Fibroblast of lung (primary cell): Measurements from ENCODE around the gene GPD1. TPM values are rescaled to one million over a fixed set of nuclear protein-coding genes. Genes with fewer than 3 reads are reported as not detected.

ENCODE experiments used
- DNase-seq, 2 donors: peaks; one replicate each; pipeline versions ENCODE4 v3.0.0 to v3.0.0-alpha.2; 2010; ENCODE audit warnings: low read depth in 2 of 2
- H2AFZ ChIP-seq: 2 replicates; pipeline ENCODE4 v1.5.1; 2012; ENCODE audit warnings: low read length, control low read depth, inconsistent platforms
- H3K27ac ChIP-seq: 2 replicates; pipeline ENCODE4 v1.5.1; 2011; ENCODE audit warnings: low read length, control low read depth; ENCODE audit not compliant: insufficient read depth
- H3K27me3 ChIP-seq: 2 replicates; pipeline ENCODE4 v1.5.1; 2011; ENCODE audit warnings: mild to moderate bottlenecking, low read length; ENCODE audit not compliant: control insufficient read depth, insufficient read depth
- H3K36me3 ChIP-seq: 2 replicates; pipeline ENCODE4 v1.5.1; 2011; ENCODE audit warnings: low read length; ENCODE audit not compliant: control insufficient read depth, insufficient read depth
- H3K4me1 ChIP-seq: 2 replicates; pipeline ENCODE4 v1.5.1; 2011; ENCODE audit warnings: low read length; ENCODE audit not compliant: control insufficient read depth, insufficient read depth; ENCODE audit errors: extremely low read depth
- H3K4me2 ChIP-seq: 2 replicates; pipeline ENCODE4 v1.5.1; 2011; ENCODE audit warnings: low read length, control low read depth; ENCODE audit not compliant: insufficient read depth; ENCODE audit errors: extremely low read depth
- H3K4me3 ChIP-seq, 4 experiments: fragments of 200-600 bp in 1 of 4; sonication (generic) in 1 of 4; replicated peaks in 1 of 4; 2 replicates each; pipeline ENCODE4 v1.5.1; 2011 to 2016; ENCODE audit warnings: low read length in 4 of 4, low read depth in 3 of 4, mild to moderate bottlenecking in 3 of 4, control low read depth in 2 of 4, inconsistent platforms in 1 of 4, mixed read lengths in 1 of 4; ENCODE audit not compliant: insufficient read depth in 1 of 4; ENCODE audit errors: control extremely low read depth in 1 of 4
- H3K79me2 ChIP-seq: 2 replicates; pipeline ENCODE4 v1.5.1; 2012; ENCODE audit warnings: mild to moderate bottlenecking, low read length, inconsistent platforms; ENCODE audit not compliant: control insufficient read depth, insufficient read depth
- H3K9ac ChIP-seq: 2 replicates; pipeline ENCODE4 v1.5.1; 2011; ENCODE audit warnings: mild to moderate bottlenecking, low read length, control low read depth; ENCODE audit not compliant: insufficient read depth
- H3K9me3 ChIP-seq: 2 replicates; pipeline ENCODE4 v1.5.1; 2012; ENCODE audit warnings: low read depth, low read length; ENCODE audit not compliant: control insufficient read depth, insufficient read depth
- H4K20me1 ChIP-seq: 2 replicates; pipeline ENCODE4 v1.5.1; 2011; ENCODE audit warnings: low read length; ENCODE audit not compliant: control insufficient read depth, insufficient read depth; ENCODE audit errors: extremely low read depth
- EZH2 ChIP-seq: IDR thresholded peaks from 2 replicates; pipeline ENCODE4 v1.5.1; 2012; ENCODE audit warnings: low read length, control low read depth, mild to moderate bottlenecking; ENCODE audit errors: missing control alignments
- polyA plus RNA-seq, 2 donors: library from polyadenylated mRNA; depleted of rRNA in 1 of 2; stranded (reverse) in 1 of 2; unstranded in 1 of 2; fragments of >200 nt; gene quantifications; 2 replicates each; pipeline ENCODE4 v1.2.1, GENCODE V29; 2011 to 2012; ENCODE audit warnings: missing spikeins in 1 of 2
- total RNA-seq: library from RNA; depleted of rRNA; stranded (reverse); fragments of >200 nt; gene quantifications from 2 replicates; pipeline ENCODE4 v1.2.1, GENCODE V29; 2014
- TF ChIP-seq, protein P1 (sequence below), 2 donors: IDR thresholded peaks in 1 of 2; conservative IDR thresholded peaks in 1 of 2; 1 replicate in 1 of 2; 2 replicates in 1 of 2; pipeline ENCODE4 v1.5.1; 2011 to 2012; ENCODE audit warnings: low read length in 2 of 2, control low read depth in 1 of 2, inconsistent platforms in 1 of 2, low read depth in 1 of 2, mild to moderate bottlenecking in 1 of 2

Gene GPD1
- total and polyA plus RNA-seq, 2 donors (not counting 1 experiment from before 2014, with no cell fraction given): under 0.01 to 0.03 TPM

DNA sequence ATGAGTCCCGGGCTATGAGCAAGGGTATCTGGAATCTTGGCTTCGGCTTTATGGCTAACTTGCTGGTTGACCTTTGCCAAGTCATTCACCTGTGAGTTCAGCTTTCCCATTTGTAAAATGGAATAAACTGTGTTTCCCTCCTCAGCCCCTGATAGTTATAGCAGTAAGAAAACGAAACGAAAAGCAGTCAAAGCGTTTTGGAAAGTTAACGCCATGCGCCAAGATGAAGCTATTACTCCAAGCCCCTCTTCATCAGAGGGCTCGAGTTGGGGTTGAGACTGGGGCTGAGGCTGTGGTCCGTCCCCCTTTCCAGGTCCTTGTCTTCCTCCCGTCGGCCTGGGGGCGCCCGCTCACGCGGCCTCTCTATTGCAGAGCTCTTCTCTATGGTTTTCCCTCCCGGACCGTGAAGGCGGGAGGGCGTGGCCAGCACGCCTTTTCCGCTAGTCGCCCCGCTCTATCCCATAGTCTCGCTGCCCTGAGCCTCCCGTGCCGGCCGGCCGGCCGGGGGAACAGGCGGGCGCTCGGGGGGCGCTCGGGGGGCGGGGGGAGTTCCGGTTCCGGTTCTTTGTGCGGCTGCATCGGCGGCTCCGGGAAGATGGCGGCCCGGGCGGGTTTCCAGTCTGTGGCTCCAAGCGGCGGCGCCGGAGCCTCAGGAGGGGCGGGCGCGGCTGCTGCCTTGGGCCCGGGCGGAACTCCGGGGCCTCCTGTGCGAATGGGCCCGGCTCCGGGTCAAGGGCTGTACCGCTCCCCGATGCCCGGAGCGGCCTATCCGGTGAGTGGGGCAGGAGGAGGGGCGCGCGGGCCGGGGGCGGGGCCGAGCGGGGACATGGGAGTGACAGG lies 18.8 kb upstream of the GPD1 start, which contains the start of gene SMARCD1:
SMARCD1 (plus strand) TSS at position 568 of the 840 bp plus-strand sequence; CDS start at position 596, 28 bp downstream.
- peaks cover 10% of the 10 kb centered on the region for H3K79me2 ChIP-seq
- H3K4me3 ChIP-seq: peak within 1 kb of the TSS; percentile 70 to 100 (median 96)
- H3K27ac ChIP-seq: peak within 1 kb of the TSS; percentile 87
- H3K36me3 ChIP-seq: peaks cover 9% of the 10 kb centered on the region
- H3K4me2 ChIP-seq: peak within 1 kb of the TSS; percentile 90
- H3K9ac ChIP-seq: peak within 1 kb of the TSS; percentile 80
- no peaks in the 10 kb centered on the region for H4K20me1 ChIP-seq
- peaks cover 6% of the 10 kb centered on the region for H3K4me1 ChIP-seq
- TF ChIP-seq EZH2: no peak
- TF ChIP-seq, protein P1, sequence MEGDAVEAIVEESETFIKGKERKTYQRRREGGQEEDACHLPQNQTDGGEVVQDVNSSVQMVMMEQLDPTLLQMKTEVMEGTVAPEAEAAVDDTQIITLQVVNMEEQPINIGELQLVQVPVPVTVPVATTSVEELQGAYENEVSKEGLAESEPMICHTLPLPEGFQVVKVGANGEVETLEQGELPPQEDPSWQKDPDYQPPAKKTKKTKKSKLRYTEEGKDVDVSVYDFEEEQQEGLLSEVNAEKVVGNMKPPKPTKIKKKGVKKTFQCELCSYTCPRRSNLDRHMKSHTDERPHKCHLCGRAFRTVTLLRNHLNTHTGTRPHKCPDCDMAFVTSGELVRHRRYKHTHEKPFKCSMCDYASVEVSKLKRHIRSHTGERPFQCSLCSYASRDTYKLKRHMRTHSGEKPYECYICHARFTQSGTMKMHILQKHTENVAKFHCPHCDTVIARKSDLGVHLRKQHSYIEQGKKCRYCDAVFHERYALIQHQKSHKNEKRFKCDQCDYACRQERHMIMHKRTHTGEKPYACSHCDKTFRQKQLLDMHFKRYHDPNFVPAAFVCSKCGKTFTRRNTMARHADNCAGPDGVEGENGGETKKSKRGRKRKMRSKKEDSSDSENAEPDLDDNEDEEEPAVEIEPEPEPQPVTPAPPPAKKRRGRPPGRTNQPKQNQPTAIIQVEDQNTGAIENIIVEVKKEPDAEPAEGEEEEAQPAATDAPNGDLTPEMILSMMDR (conservative IDR thresholded peaks at IDR 0.05 in 1 of 2, IDR thresholded peaks at IDR 0.05 in 1 of 2; ENCODE audit: low read depth in 1 of 2, low read length in 2 of 2): peak; percentile 55 to 57
- no peaks in the 10 kb centered on the region for H3K9me3 ChIP-seq
- no peaks in the 10 kb centered on the region for H3K27me3 ChIP-seq
- peak; percentile 91 to 93 for DNase-seq
- peak within 1 kb of the TSS; percentile 94 for H2AFZ ChIP-seq

DNA sequence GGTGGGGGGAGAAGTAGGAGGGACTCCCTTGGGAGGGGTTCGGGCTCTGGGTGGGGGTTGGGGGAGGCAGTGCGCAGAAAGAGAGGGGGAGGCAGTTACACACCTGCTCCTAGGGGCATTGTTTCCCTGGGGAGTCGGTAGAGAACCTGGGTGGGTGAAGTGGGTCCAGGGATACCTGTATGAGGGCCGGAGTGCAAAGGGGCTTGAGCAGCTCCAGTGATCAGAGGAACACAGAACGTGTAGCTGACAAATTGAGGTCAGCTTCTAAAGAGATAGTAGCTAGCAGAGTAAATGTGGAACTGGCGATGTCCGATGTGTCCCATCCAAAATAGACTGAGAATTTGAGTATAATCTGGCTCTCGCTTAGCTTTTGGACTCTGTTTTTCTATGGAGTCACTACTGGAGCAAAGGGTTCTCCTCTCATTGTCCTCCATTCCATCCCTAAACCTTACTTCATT lies 18.2 kb upstream of the GPD1 start:
- H3K27me3 ChIP-seq: no peaks in the 10 kb centered on the region
- no peaks in the 10 kb centered on the region for H4K20me1 ChIP-seq
- DNase-seq: no peak
- no peak for TF ChIP-seq EZH2
- TF ChIP-seq, protein P1 (conservative IDR thresholded peaks at IDR 0.05 in 1 of 2, IDR thresholded peaks at IDR 0.05 in 1 of 2; ENCODE audit: low read depth in 1 of 2, low read length in 2 of 2): no peak
- peaks cover 10% of the 10 kb centered on the region for H3K79me2 ChIP-seq
- H3K4me3 ChIP-seq: peak overlapping the region; percentile 52 to 94 (median 74)
- no peak overlapping the region for H2AFZ ChIP-seq
- H3K27ac ChIP-seq: no peak overlapping the region
- H3K4me2 ChIP-seq: peak overlapping the region; percentile 90
- peaks cover 13% of the 10 kb centered on the region for H3K36me3 ChIP-seq
- peaks cover 6% of the 10 kb centered on the region for H3K4me1 ChIP-seq
- H3K9me3 ChIP-seq: no peaks in the 10 kb centered on the region
- peak overlapping the region; percentile 32 for H3K9ac ChIP-seq

DNA sequence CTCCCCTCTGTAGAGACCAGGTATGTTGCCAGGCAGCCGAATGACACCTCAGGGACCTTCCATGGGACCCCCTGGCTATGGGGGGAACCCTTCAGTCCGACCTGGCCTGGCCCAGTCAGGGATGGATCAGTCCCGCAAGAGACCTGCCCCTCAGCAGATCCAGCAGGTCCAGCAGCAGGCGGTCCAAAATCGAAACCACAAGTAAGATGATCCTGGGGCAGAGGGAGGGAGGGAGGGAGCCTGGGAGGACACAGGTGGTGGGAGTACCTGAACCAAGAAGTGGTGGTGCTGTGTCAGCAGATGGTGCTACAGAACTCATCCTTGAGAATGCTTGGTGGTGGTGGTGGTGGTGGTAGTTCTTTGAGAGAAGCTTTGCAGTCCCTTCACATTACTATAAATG lies 17.7 kb upstream of the GPD1 start:
- peak overlapping the region; percentile 32 for H3K9ac ChIP-seq

More for the DNA sequence above, 17.7 kb upstream of the GPD1 start:
- no peak for DNase-seq
- no peaks in the 10 kb centered on the region for H4K20me1 ChIP-seq
- peak overlapping the region; percentile 52 to 94 (median 74) for H3K4me3 ChIP-seq
- H3K79me2 ChIP-seq: peaks cover 10% of the 10 kb centered on the region
- H3K36me3 ChIP-seq: peaks cover 13% of the 10 kb centered on the region
- H3K4me2 ChIP-seq: peak overlapping the region; percentile 90
- peaks cover 6% of the 10 kb centered on the region for H3K4me1 ChIP-seq
- H3K9me3 ChIP-seq: no peaks in the 10 kb centered on the region
- no peaks in the 10 kb centered on the region for H3K27me3 ChIP-seq
- TF ChIP-seq EZH2: no peak
- TF ChIP-seq, protein P1 (conservative IDR thresholded peaks at IDR 0.05 in 1 of 2, IDR thresholded peaks at IDR 0.05 in 1 of 2; ENCODE audit: low read depth in 1 of 2, low read length in 2 of 2): no peak
- H2AFZ ChIP-seq: no peak overlapping the region
- H3K27ac ChIP-seq: no peak overlapping the region
